GM19395 (cell line): ENCODE results near the gene SDCBP2.
"Not testable (repeated sequence)": the region's sequence is repeated elsewhere in the genome, so short reads cannot be mapped to it uniquely, and the experiment has no call there.

ENCODE experiments used
- ATAC-seq: cut with Tn5 transposase; IDR thresholded peaks from one replicate; pipeline ENCODE4 v1.9.1; 2021; ENCODE audit warnings: mild to moderate bottlenecking, moderate library complexity; ENCODE audit not compliant: unreplicated experiment

SDCBP2 gene

GRCh38 chr20:1360094-1360846, 31.3 kb upstream of the SDCBP2 start:
- no peak for ATAC-seq

- no peak for ATAC-seq
Measured at GRCh38 chr20:1357921-1358671, 29.2 kb upstream of the SDCBP2 start.

DNA sequence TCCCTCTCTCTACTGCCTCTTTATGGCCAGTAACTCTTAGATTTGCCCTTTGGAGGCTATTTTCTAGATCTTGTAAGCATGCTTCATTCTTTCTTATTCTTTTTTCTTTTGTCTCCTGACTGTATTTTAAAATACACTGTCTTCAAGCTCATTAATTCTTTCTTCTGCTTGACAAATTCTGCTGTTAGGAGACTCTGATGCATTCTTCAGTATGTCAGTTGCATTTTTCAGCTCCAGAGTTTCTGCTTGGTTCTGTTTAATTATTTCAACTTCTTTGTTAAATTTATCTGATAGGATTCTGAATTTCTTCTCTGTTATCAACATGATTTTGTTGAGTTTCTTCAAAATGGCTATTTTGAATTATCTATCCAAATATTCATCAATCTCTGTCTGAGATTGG, 25.0 kb upstream of the SDCBP2 start:
- ATAC-seq, result no peak

DNA sequence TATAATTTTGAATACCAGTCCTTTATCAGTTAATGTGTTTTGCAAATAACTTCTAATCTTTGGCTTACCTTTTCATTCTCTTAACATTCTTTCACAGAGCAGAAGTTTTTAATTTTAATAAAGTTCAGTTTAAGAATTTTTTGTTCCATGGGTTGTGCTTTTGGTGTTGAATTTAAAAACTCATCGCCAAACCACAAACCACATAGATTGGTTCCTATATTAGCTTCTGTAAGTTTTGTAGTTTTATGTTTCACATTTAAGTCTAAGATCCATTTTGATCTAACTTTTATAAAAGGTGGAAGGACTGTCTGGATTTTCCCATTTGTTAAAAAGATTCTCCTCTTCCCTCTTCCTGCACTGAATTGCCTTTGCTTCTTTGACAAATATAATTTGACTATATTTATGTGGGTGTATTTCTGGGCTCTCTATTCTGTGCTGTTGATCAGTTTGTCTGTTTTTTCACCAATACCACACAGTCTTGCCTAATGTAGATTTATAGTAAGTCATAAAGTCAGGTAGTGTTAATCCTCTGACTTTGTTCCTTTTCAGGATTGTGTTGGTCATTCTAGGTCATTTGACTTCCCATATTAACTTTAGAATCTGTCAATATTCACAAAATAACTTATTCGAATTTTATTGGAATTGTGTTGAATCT, 17.5 kb upstream of the SDCBP2 start:
- ATAC-seq, result no peak

DNA sequence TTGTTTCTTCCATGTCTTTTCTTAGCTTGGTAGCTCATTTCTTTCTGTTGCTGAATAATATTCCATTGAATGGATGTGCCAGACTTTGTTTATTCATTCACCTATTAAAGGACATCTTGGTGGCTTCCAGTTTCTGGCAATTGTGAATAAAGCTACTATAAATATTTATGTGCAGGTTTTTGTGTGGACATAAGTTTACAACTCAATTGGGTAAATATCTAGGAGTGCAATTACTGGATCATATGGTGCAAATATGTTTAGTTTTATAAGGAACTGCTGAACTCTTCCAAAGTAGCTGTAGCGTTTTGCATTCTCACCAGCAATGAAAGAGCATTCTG, 16.8 kb upstream of the SDCBP2 start:
- no peak for ATAC-seq

- ATAC-seq, result no peak
Measured at GRCh38 chr20:1345030-1345755, 16.3 kb upstream of the SDCBP2 start.

DNA sequence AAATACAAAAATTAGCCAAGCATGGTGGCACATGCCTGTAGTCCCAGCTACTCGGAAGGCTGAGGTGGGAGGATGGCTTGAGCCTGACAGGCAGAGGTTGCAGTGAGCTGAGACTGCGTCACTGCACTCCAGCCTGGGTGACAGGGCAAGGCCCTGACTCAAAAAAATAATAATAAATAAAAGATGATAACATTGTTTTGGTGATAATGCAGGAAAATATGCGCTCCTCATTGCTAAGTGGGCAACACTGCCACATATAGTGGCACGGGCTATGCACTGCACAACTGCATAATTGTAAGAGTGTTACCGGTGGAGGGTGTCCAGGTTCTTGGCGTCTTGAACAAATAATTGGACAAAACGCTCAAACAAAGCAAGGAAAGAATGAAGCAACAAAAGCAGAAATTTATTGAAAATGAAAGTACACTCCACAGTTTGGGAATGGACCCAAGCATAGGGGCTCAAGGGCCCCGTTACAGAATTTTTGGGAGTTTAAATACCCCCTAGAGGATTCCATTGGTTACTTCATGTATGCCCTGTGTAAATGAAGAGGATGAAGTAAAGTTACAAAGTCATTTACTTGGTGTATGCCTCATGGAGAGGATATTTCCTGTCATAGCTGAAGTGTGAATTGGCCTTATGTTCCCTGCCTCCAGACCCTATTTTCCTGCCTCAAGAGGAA, 14.6 kb upstream of the SDCBP2 start:
- not testable (repeated sequence) for ATAC-seq

GRCh38 chr20:1341561-1342265, 12.8 kb upstream of the SDCBP2 start:
- no peak for ATAC-seq

- no peak for ATAC-seq
Measured at GRCh38 chr20:1338801-1339200, 9.9 kb upstream of the SDCBP2 start.

DNA sequence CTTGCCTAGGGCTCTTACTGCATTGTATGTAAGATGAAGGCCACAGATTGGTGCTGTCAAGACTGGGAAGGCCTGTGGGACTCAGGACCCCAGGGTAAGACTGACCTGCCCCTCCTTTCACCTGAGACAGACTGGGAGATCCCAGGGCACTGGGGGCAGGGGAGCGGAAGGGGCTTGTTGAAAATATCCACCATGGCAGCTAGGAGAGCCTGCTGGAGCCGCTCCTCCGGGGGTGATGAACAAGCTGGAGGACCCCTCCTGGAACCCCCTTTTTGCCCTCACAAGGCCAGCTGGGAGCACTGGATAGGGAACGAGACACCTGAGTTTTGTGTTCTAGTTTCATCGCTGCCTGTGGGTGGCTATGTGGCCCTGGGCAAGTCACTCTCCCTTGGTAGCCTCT, 9.2 kb upstream of the SDCBP2 start:
- no peak for ATAC-seq

GRCh38 chr20:1337441-1337840, 8.5 kb upstream of the SDCBP2 start:
- no peak for ATAC-seq

- no peak for ATAC-seq
Measured at GRCh38 chr20:1336699-1337367, 7.9 kb upstream of the SDCBP2 start.

DNA sequence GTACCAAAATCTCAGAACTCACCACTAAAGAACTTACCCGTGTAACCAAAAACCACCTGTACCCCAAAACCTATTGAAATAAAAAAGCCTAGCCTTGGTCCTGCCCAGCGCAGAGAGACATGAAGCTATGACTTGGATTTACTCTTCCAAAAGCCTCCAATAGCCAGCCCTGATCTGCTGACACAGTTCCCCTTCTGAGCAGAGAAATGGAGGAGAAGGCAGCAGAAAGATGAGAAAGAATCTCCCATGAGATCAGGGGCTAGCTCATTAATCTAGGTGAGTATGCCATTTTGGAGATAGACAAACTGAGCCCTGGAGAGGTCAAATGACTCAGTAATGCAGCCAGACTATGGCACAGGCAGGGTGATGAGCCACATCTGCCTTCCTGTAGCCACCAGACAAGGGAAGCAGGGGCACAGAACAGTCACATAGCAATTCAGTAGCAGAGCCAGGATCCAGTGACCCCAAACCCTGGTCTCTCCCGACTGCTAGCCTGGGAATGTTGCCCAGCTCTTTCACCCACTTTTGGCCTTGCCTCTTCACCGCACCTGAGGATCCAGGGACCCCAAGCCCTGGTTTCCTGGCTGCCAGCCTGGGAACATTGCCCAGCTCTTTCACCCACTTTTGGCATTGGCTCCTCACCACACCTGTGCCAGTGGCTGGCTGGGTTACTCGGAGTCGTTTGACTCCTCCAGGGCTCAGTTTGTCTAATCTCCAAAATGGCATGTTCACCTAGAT, 7.2 kb upstream of the SDCBP2 start:
- ATAC-seq, result no peak

DNA sequence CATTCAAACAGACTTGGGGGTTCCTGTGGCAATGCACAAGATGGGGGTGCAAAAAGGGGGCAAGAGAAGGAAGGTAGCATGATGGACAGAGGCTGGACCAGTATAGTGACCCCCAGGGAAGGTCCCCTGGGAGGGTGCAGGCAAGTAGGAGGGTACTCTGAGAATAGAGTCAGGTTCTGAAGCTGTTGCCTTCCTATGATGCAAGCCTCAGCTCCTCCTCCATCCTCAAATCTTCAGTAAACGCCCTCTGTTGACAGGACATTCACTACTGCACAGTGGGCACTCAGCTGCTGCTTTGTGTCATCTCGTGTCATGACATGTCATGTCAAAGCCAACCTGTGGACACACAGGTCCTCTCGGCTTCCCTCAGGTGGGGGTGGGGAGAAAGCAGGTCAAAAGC, 5.8 kb upstream of the SDCBP2 start:
- ATAC-seq, result no peak

- ATAC-seq, result no peak
Measured at GRCh38 chr20:1334370-1334731, 5.4 kb upstream of the SDCBP2 start.

GRCh38 chr20:1333462-1334369, 4.8 kb upstream of the SDCBP2 start:
- no peak for ATAC-seq

- no peak for ATAC-seq
Measured at GRCh38 chr20:1332749-1333300, 3.9 kb upstream of the SDCBP2 start.
